GM19239 (cell line): ENCODE results near the gene RIMKLB.
"Not testable (repeated sequence)": the region's sequence is repeated elsewhere in the genome, so short reads cannot be mapped to it uniquely, and the experiment has no call there.

ENCODE experiments used
- DNase-seq: peaks from one replicate; pipeline ENCODE4 v3.0.0; 2011; ENCODE audit warnings: low spot score; ENCODE audit not compliant: insufficient read length
- FAIRE-seq: peaks from 2 replicates; lab custom pipeline; 2011; peaks lifted over from hg19 to GRCh38; lab: Jason Lieb, UNC

The RIMKLB gene

GRCh38 chr12:8810112-8810511 lies 112.3 kb downstream of the RIMKLB start:
- not testable (repeated sequence) for DNase-seq, FAIRE-seq

GRCh38 chr12:8813572-8814357 lies 116.0 kb downstream of the RIMKLB start:
- FAIRE-seq (no peak), DNase-seq (no peak)

GRCh38 chr12:8816448-8817050 lies 118.8 kb downstream of the RIMKLB start:
- FAIRE-seq: no peak
- no peak for DNase-seq

GRCh38 chr12:8817856-8818255 lies 120.1 kb downstream of the RIMKLB start:
- FAIRE-seq: no peak
- DNase-seq: no peak

- no peak for FAIRE-seq
These were observed 120.7 kb downstream of the RIMKLB start for GRCh38 chr12:8818526-8818925.

GRCh38 chr12:8819666-8819980 lies 121.8 kb downstream of the RIMKLB start:
- FAIRE-seq (no peak), DNase-seq (no peak)

More at GRCh38 chr12:8818526-8818925, 120.7 kb downstream of the RIMKLB start:
- DNase-seq: no peak

- not testable (repeated sequence) for FAIRE-seq, DNase-seq
These were observed 123.1 kb downstream of the RIMKLB start for GRCh38 chr12:8820676-8821407.

- FAIRE-seq: no peak
- DNase-seq: no peak
These were observed 123.8 kb downstream of the RIMKLB start for GRCh38 chr12:8821591-8821990.

- DNase-seq (no peak), FAIRE-seq (no peak)
These were observed 124.5 kb downstream of the RIMKLB start, which contains the start of gene A2ML1 for GRCh38 chr12:8822298-8822697. TSS of gene A2ML1 (plus strand) at chr12:8822621. CDS start at chr12:8822652, 31 bp downstream.

- FAIRE-seq (no peak), DNase-seq (no peak)
These were observed 125.9 kb downstream of the RIMKLB start for GRCh38 chr12:8823565-8824300.

- no peak for DNase-seq
- no peak for FAIRE-seq
These were observed 129.9 kb downstream of the RIMKLB start for GRCh38 chr12:8827551-8828256.

GRCh38 chr12:8828257-8829124 lies 130.7 kb downstream of the RIMKLB start:
- no peak for FAIRE-seq
- DNase-seq: no peak

GRCh38 chr12:8829125-8829518 lies 131.3 kb downstream of the RIMKLB start:
- FAIRE-seq: no peak
- no peak for DNase-seq

- DNase-seq (no peak), FAIRE-seq (no peak)
These were observed 131.8 kb downstream of the RIMKLB start for GRCh38 chr12:8829621-8830020.

- DNase-seq (no peak), FAIRE-seq (no peak)
These were observed 133.3 kb downstream of the RIMKLB start for GRCh38 chr12:8831116-8831515.

GRCh38 chr12:8832500-8832899 lies 134.7 kb downstream of the RIMKLB start:
- no peak for DNase-seq
- FAIRE-seq: no peak
